GM12865 (cell line): ENCODE measurements around the gene PSMD8.
"Not testable (repeated sequence)": the region's sequence is repeated elsewhere in the genome, so short reads cannot be mapped to it uniquely, and the experiment has no call there.

Experiments
- DNase-seq: peaks from one replicate; pipeline ENCODE4 v3.0.0; 2010; ENCODE audit warnings: low read depth
- H3K4me3 ChIP-seq: 2 replicates; pipeline ENCODE4 v1.5.1; 2011; ENCODE audit warnings: mild to moderate bottlenecking, low read depth, low read length, control low read depth
- TF ChIP-seq, protein P1 (sequence below): IDR thresholded peaks from 2 replicates; pipeline ENCODE4 v1.5.1; 2011; ENCODE audit warnings: low read length, control low read depth, low read depth, inconsistent platforms; ENCODE audit not compliant: insufficient read depth; ENCODE audit errors: missing control alignments

PSMD8 gene

DNA sequence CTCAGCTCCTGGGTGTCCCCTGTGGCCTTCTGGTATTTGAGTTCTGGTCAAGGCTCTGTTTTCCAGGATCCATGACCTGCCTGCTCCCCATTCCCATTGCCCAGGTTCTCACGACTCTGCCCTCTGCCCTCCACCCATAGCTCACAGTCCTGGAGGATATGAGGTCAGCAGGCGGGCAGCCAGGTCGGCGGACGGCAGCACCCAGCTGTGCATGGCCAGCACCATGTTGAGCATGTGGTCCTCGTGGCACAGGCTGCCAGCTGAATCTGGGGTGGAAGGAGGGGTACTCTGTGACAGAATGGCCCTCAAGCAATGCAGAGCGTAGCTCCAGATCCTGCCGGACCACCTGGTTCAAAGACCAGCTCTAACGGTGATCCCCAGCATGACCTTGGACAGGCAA lies 46.6 kb downstream of the PSMD8 start:
- TF ChIP-seq, protein P1, sequence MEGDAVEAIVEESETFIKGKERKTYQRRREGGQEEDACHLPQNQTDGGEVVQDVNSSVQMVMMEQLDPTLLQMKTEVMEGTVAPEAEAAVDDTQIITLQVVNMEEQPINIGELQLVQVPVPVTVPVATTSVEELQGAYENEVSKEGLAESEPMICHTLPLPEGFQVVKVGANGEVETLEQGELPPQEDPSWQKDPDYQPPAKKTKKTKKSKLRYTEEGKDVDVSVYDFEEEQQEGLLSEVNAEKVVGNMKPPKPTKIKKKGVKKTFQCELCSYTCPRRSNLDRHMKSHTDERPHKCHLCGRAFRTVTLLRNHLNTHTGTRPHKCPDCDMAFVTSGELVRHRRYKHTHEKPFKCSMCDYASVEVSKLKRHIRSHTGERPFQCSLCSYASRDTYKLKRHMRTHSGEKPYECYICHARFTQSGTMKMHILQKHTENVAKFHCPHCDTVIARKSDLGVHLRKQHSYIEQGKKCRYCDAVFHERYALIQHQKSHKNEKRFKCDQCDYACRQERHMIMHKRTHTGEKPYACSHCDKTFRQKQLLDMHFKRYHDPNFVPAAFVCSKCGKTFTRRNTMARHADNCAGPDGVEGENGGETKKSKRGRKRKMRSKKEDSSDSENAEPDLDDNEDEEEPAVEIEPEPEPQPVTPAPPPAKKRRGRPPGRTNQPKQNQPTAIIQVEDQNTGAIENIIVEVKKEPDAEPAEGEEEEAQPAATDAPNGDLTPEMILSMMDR, result no peak
- no peak for DNase-seq
- no peak overlapping the region for H3K4me3 ChIP-seq

DNA sequence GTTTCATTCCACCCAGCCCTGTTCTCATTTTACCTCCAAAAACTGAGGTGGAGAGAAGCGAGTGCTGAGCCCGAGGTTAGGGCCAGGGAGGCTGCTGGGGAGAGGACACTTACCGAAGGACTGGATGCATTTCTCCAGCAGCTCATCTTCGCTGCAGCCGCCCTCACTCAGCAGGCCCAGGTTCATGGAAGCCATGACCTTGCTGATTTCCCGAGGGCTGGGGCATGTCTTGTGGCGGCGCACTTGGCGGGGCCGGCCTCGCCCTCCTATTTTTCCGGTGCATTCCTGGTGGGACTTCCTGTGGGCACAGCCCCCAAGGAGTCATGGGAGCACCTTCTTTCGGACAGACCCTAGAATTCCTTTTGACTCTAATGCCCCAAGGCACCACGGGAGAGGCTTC lies 47.5 kb downstream of the PSMD8 start:
- no peak for DNase-seq
- H3K4me3 ChIP-seq, result no peak overlapping the region
- TF ChIP-seq, protein P1, result no peak

DNA sequence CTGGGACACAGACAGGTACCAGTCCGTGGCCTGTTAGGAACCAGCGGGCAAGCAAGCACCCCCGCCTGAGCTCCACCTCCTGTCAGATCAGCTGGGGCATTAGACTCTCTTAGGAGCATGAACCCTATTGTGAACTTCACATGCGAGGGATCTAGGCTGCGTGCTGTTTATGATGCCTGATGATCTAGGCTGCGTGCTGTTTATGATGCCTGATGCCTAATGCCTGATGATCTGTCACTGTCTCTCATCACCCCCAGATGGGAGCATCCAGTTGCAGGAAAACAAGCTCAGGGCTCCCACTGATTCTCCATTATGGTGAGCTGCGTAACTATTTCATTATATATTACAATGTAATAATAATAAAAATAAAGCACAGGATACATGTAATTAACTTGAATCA lies 48.1 kb downstream of the PSMD8 start:
- no peak overlapping the region for H3K4me3 ChIP-seq
- TF ChIP-seq, protein P1, result no peak
- no peak for DNase-seq

DNA sequence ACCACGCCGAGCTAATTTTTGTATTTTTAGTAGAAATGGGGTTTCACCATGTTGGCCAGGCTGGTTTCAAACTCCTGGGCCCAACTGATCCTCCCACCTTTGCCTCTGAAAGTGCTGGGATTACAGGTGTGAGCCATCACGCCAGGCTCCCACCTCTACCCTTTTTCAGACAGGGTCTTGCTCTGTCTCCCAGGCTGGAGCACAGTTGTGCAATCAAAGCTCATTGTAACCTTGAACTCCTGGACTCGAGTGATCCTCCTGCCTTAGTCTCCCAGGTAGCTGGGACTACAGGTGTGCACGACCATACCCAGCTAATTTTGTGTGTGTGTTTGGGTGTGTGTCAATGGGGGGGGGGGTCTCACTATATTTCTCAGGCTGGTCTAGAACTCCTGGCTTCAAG lies 49.9 kb downstream of the PSMD8 start:
- TF ChIP-seq, protein P1, result no peak
- no peak overlapping the region for H3K4me3 ChIP-seq
- no peak for DNase-seq

DNA sequence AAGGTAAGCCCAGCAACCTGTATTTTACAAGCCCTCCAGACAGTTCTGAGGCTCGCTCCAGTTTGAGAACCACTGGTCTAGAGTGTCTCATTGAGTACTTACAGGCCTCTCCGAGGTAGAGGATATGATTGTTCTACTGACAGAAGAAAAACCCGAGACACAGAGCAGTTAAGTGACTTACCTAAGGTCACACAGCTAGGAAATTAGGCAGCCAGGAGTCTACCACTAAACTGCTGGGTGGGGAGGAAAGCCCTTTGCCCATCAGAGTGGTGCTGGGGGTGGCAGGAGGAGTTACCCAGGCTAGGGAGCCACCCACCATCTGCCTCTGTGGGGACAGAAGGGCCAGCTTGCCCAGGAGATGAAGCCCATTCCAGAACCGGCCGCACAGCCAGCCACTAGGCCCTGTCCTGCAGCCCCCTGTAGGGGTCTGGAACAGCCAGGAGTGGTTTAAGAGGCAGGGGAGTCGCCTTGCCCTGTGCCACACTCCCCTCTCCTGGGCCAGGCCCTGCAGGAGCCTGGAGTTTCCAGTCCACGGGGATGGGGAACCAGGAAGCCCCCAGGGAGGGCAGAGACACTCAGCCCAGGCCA lies 50.9 kb downstream of the PSMD8 start:
- H3K4me3 ChIP-seq, result no peak overlapping the region
- TF ChIP-seq, protein P1, result no peak
- DNase-seq, result no peak

DNA sequence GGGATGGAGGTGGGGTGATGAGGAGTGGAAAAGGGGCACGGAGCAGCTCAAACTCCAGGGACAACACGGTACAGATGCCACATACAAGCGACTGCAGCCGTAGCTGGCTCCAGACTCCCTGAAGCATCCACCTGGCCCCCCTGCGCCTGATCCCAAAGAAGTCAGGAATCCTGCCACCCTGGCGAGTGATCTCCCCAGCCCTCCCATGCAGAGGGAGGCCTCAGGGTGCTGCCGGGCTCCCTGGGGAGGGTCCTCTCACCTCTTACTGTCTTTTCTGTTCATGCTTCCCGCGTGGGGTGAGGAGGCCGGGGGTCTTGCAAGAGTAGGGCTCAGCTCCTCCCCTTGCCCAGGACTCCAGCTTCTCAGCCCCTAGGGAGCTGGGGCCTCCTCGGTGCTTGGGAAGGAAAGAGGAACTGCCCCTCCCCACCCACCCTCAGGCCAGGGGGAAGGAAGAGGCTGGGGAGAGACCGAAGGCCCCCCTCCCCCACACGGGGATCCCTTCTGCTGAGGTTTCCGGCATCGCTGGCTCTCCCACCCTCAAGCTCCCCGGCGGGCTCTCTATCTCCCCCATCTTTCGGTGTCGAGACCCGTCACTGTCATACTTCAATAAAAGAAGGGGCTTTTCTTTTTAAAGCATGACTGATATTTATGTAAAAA lies 51.6 kb downstream of the PSMD8 start, which contains the start of gene RASGRP4:
Gene RASGRP4, minus strand, starts transcription at position 410 of the 657 bp plus-strand sequence. Its CDS starts 128 bp downstream, at position 282.
- DNase-seq, result peak; percentile 29
- H3K4me3 ChIP-seq, result no peak within 1 kb of the TSS
- TF ChIP-seq, protein P1, result no peak

DNA sequence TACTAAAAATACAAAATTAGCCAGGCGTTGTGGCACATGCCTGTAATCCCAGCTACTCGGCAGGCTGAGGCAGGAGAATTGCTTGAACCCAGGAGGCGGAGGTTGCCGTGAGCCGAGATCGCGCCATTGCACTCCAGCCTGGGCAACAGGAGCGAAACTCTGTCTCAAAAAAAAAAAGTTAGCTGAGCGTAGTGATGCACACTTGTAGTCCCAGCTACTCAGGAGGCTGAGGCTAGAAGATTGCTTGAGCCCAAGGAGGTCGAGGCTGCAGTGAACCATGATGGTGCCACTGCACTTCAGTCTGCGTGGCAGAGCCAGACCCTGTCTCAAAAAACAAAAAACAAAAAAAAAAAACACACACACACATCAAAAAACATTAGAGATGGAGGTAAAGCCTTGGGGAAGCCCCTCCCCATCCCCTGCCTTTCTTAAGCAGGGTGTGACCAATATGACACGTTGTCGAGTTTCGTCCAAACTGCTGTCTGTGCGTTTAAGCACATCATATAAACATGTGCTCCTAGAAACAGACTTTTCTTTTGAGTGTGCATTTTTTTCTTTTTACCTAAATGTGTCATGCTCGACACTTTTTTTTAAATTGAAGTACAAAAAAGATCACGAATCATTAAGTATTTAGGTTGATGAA lies 52.8 kb downstream of the PSMD8 start:
- not testable (repeated sequence) for H3K4me3 ChIP-seq

More for the DNA sequence above, 52.8 kb downstream of the PSMD8 start:
- DNase-seq, result peak; percentile 80
